PFSK-1 (cell line): ENCODE results near the gene MUC12.

ENCODE experiments used
- POLR2AphosphoS5 ChIP-seq: IDR thresholded peaks from 2 replicates; pipeline ENCODE4 v1.6.1; 2012; ENCODE audit warnings: low read depth, mild to moderate bottlenecking, control low read depth, low read length, moderate library complexity
- REST ChIP-seq, 2 experiments: IDR thresholded peaks; 2 replicates each; pipeline versions ENCODE4 v1.6.1 to v1.8.0; 2011 to 2012; ENCODE audit warnings: low read depth in 2 of 2, low read length in 2 of 2, control low read depth in 1 of 2, inconsistent platforms in 1 of 2, mild to moderate bottlenecking in 1 of 2, moderate library complexity in 1 of 2; ENCODE audit not compliant: insufficient read depth in 1 of 2
- SIN3A ChIP-seq: IDR thresholded peaks from 2 replicates; pipeline ENCODE4 v1.6.1; 2012; ENCODE audit warnings: mild to moderate bottlenecking, low read length, moderate library complexity, borderline replicate concordance; ENCODE audit not compliant: insufficient read depth
- TAF1 ChIP-seq: IDR thresholded peaks from 2 replicates; pipeline ENCODE4 v1.6.1; 2012; ENCODE audit warnings: low read length, control low read depth, borderline replicate concordance; ENCODE audit not compliant: insufficient read depth

- TF ChIP-seq SIN3A = no peak
- TF ChIP-seq POLR2AphosphoS5 = no peak
- TF ChIP-seq TAF1 = no peak
- TF ChIP-seq REST (IDR thresholded peaks at IDR 0.05; ENCODE audit: insufficient read depth in 1 of 2, low read depth in 2 of 2, low read length in 2 of 2) = no peak
These were observed 54.5 kb downstream of the MUC12 start for GRCh38 chr7:101023839-101024238.
